Neuronal stem cell (in vitro differentiated cells): ENCODE data around the gene HES7.

ENCODE experiments used
- DNase-seq: peaks from one replicate; pipeline ENCODE4 v3.0.0-alpha.2; 2013; ENCODE audit warnings: low spot score
- H2AFZ ChIP-seq: one replicate; pipeline ENCODE4 v1.6.1; 2013; ENCODE audit warnings: mild to moderate bottlenecking, low read length, inconsistent platforms
- H2AK5ac ChIP-seq: 2 replicates; pipeline ENCODE4 v1.6.1; 2013; ENCODE audit warnings: low read depth, mild to moderate bottlenecking, inconsistent platforms, low read length, moderate library complexity, mixed read lengths
- H2BK120ac ChIP-seq: 2 replicates; pipeline ENCODE4 v1.6.1; 2013; ENCODE audit warnings: low read depth, mild to moderate bottlenecking, inconsistent platforms, low read length, moderate library complexity, mixed read lengths
- H2BK12ac ChIP-seq: one replicate; pipeline ENCODE4 v1.6.1; 2013; ENCODE audit warnings: low read length, inconsistent platforms
- H2BK15ac ChIP-seq: 2 replicates; pipeline ENCODE4 v1.6.1; 2013; ENCODE audit warnings: mild to moderate bottlenecking, low read length, inconsistent platforms, mixed read lengths
- H2BK5ac ChIP-seq: one replicate; pipeline ENCODE4 v1.6.1; 2013; ENCODE audit warnings: inconsistent platforms, mild to moderate bottlenecking, low read length, moderate library complexity
- H3K14ac ChIP-seq: one replicate; pipeline ENCODE4 v1.6.1; 2013; ENCODE audit warnings: low read length, inconsistent platforms
- H3K18ac ChIP-seq: 2 replicates; pipeline ENCODE4 v1.6.1; 2013; ENCODE audit warnings: low read length, inconsistent platforms
- H3K23ac ChIP-seq: 2 replicates; pipeline ENCODE4 v1.6.1; 2013; ENCODE audit warnings: low read depth, mild to moderate bottlenecking, mixed read lengths, low read length, inconsistent platforms; ENCODE audit not compliant: poor library complexity
- H3K27ac ChIP-seq: replicated peaks from 3 replicates; pipeline ENCODE4 v1.5.1; 2013; ENCODE audit warnings: low read length, inconsistent platforms
- H3K27me3 ChIP-seq, 3 experiments: 2 replicates each; pipeline ENCODE4 v1.6.1; 2013; ENCODE audit warnings: low read length in 3 of 3, mild to moderate bottlenecking in 2 of 3, inconsistent platforms in 1 of 3, low read depth in 1 of 3, mixed read lengths in 1 of 3, moderate library complexity in 1 of 3; ENCODE audit not compliant: control insufficient read depth in 3 of 3, insufficient read depth in 3 of 3
- H3K36me3 ChIP-seq, 2 donors: replicated peaks in 1 of 2; 2 replicates each; pipeline ENCODE4 v1.6.1; 2013; ENCODE audit warnings: low read length in 2 of 2; ENCODE audit not compliant: control insufficient read depth in 2 of 2, insufficient read depth in 2 of 2
- H3K4ac ChIP-seq: 2 replicates; pipeline ENCODE4 v1.6.1; 2013; ENCODE audit warnings: inconsistent platforms, mild to moderate bottlenecking, low read length, moderate library complexity
- H3K4me1 ChIP-seq, 2 donors: 1 replicate in 1 of 2; 2 replicates in 1 of 2; pipeline ENCODE4 v1.6.1; 2013; ENCODE audit warnings: low read length in 2 of 2, low read depth in 1 of 2; ENCODE audit not compliant: control insufficient read depth in 2 of 2, insufficient read depth in 1 of 2
- H3K4me2 ChIP-seq: one replicate; pipeline ENCODE4 v1.6.1; 2013; ENCODE audit warnings: mild to moderate bottlenecking, low read length, inconsistent platforms; ENCODE audit not compliant: insufficient read depth, poor library complexity, severe bottlenecking
- H3K4me3 ChIP-seq, 2 donors: 2 replicates each; pipeline ENCODE4 v1.5.1; 2013; ENCODE audit warnings: low read length in 2 of 2, mild to moderate bottlenecking in 2 of 2, inconsistent platforms in 1 of 2, moderate library complexity in 1 of 2
- H3K79me1 ChIP-seq: one replicate; pipeline ENCODE4 v1.6.1; 2013; ENCODE audit warnings: low read depth, mild to moderate bottlenecking, inconsistent platforms, low read length, moderate library complexity
- H3K9ac ChIP-seq: one replicate; pipeline ENCODE4 v1.6.1; 2013; ENCODE audit warnings: mild to moderate bottlenecking, low read depth, low read length, inconsistent platforms; ENCODE audit not compliant: poor library complexity
- H3K9me3 ChIP-seq, 2 donors: replicated peaks in 1 of 2; 2 replicates each; pipeline versions ENCODE3 to v1.6.1; 2013; ENCODE audit warnings: low read length in 2 of 2, mild to moderate bottlenecking in 2 of 2, inconsistent platforms in 1 of 2, low read depth in 1 of 2, mixed read lengths in 1 of 2, moderate library complexity in 1 of 2; ENCODE audit not compliant: control insufficient read depth in 2 of 2, insufficient read depth in 1 of 2
- H4K8ac ChIP-seq: one replicate; pipeline ENCODE4 v1.6.1; 2013; ENCODE audit warnings: low read depth, mild to moderate bottlenecking, inconsistent platforms, low read length, moderate library complexity
- H4K91ac ChIP-seq: one replicate; pipeline ENCODE4 v1.6.1; 2013; ENCODE audit warnings: low read length, low read depth, mild to moderate bottlenecking, inconsistent platforms; ENCODE audit not compliant: poor library complexity
- whole genome bisulfite sequencing, 2 donors: extraction: QIAGEN DNeasy Blood & Tissue Kit; methylation state at CpG; one replicate each; pipeline ENCODE4 v1.1.7; 2013; ENCODE audit warnings: missing lambda C conversion rate in 2 of 2, mixed read lengths in 1 of 2; ENCODE audit not compliant: insufficient read length in 2 of 2, insufficient replicate concordance in 1 of 2; ENCODE audit errors: extremely low coverage in 2 of 2; 5-methylcytosine and 5-hydroxymethylcytosine counted together

HES7 gene

DNA sequence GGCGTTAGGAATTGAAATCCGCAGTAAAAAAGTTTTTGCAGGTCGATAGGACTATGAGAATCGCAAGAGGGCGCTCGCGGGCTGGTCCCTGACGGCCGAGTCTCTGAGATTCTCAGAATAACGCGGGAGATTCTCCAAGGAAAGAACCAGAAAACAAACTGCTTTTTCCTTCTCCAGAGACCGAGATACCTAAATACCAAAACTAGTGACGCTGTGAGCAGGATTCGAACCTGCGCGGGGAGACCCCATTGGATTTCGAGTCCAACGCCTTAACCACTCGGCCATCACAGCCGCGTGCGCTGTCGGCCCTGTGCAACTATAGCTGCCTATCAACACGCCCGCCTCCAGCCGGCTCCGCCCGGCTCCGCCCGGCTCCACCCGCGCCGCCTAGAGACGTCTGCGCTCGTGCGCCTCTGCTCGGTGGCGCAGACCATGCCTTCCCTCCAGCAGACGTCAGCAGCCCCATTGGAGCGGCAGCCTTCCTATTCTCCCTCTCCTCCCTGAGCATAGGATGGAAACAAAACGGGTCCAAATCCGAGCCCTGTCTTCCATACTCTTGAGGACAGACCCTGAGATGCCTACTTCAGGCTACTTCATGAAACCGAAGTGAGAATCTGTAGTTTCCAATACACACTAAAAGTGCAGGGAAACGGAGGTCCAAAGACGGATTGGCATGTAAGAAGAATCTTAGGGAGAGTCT lies 14.9 kb upstream of the HES7 start:
- no CpG with 5 or more reads among the region's 46 CpGs for WGBS, 2 donors
- H3K27ac ChIP-seq: peak overlapping the region; percentile 56
- H3K36me3 ChIP-seq: peaks cover 28 to 38% of the 10 kb centered on the region in 2 donors

DNA sequence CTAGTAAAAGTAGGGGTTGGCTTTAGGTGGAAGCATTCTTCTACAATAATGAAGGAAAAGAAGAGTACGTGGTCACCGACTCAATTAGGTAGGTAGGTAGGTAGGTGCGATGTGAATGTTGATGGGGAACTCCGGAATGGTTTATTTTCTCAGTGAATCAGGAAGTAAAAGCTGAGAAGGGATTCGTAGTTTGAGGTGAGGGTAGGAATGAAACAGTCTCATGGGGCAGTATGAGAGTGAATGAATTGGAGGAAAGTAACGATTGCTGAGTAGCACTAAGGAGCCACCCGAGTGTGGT lies 14.4 kb upstream of the HES7 start:
- no peaks in the 10 kb centered on the region for H3K9me3 ChIP-seq
- peaks cover 0 to 11% of the 10 kb centered on the region in 2 donors for H3K4me1 ChIP-seq
- no CpG with 5 or more reads among the region's 7 CpGs for WGBS, 2 donors
- H3K4me2 ChIP-seq: peak overlapping the region; percentile 69
- peak overlapping the region; percentile 83 for H2AFZ ChIP-seq
- peaks cover 0 to 7% (median 0%) of the 10 kb centered on the region in 3 experiments for H3K27me3 ChIP-seq
- no peak overlapping the region for H4K8ac ChIP-seq
- no peak for DNase-seq
- no peak overlapping the region for H3K9ac ChIP-seq
- no peak overlapping the region for H2BK120ac ChIP-seq
- peaks cover 4% of the 10 kb centered on the region for H3K79me1 ChIP-seq
- no peak overlapping the region for H3K14ac ChIP-seq
- H4K91ac ChIP-seq: no peak overlapping the region
- H3K27ac ChIP-seq: peak overlapping the region; percentile 56
- H3K36me3 ChIP-seq: peaks cover 26 to 33% of the 10 kb centered on the region in 2 donors
- no peak overlapping the region for H2AK5ac ChIP-seq
- H2BK5ac ChIP-seq: no peak overlapping the region
- peak overlapping the region; percentile 49 to 79 for H3K4me3 ChIP-seq
- H3K18ac ChIP-seq: no peak overlapping the region
- no peak overlapping the region for H2BK12ac ChIP-seq
- no peak overlapping the region for H3K23ac ChIP-seq
- no peak overlapping the region for H2BK15ac ChIP-seq
- no peak overlapping the region for H3K4ac ChIP-seq

More for the DNA sequence above, 14.9 kb upstream of the HES7 start:
- Histone ChIP-seq H3K18ac (peak overlapping the region; percentile 27), H3K14ac (no peak overlapping the region), H3K4ac (no peak overlapping the region), H2BK15ac (no peak overlapping the region), H2BK12ac (no peak overlapping the region), H2AFZ (peak overlapping the region; percentile 83), H2AK5ac (no peak overlapping the region), H3K9me3 (no peaks in the 10 kb centered on the region), H3K4me1 (peaks cover 0 to 6% of the 10 kb centered on the region in 2 donors), H3K4me2 (peak overlapping the region; percentile 81), H3K4me3 (peak overlapping the region; percentile 59 to 79), H4K91ac (no peak overlapping the region), H3K27me3 (peaks cover 0 to 7% (median 0%) of the 10 kb centered on the region in 3 experiments), H4K8ac (no peak overlapping the region), H3K23ac (peak overlapping the region; percentile 69), H2BK5ac (no peak overlapping the region), H3K79me1 (peaks cover 5% of the 10 kb centered on the region), H3K9ac (peak overlapping the region; percentile 72), H2BK120ac (no peak overlapping the region)
- DNase-seq: peak; percentile 97

DNA sequence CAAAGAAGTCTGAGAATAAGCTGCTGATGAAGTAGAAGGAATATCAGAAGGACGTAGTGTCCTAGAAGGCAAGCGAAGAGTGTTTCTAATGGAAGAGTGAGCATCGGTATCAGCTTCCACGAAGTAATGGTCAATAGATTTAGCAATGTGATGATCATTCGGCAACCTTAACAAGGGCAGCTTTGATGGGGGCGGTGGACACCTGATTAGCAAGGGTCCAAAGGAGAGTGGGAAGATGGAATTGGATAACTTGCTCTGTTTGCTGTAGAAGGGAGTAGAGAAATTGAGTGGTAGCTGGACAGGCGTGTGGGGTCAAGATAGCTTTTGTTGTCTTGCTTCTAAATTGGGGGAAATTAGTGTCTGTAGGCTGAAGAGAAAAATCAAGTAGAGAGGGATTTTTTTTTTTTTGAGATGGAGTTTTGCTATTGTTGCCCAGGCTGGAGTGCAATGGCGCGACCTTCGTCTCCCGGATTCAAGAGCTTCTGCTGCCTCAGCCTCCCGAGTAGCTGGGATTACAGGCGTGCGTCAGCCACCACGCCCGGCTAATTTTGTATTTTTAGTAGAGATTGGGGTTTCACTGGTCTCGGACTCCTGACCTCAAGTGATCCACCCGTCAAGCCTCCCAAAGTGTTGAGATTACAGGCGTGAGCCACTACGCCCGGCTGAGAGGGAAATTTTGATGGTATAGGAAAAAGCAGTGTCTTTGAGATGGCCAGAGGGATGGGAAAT lies 13.9 kb upstream of the HES7 start:
- WGBS, 2 donors: no CpG with 5 or more reads among the region's 21 CpGs
- H2BK12ac ChIP-seq: no peak overlapping the region
- no peak overlapping the region for H3K23ac ChIP-seq
- H3K36me3 ChIP-seq: peaks cover 25 to 30% of the 10 kb centered on the region in 2 donors
- no peak overlapping the region for H4K8ac ChIP-seq
- H2AFZ ChIP-seq: peak overlapping the region; percentile 83
- peaks cover 0 to 13% of the 10 kb centered on the region in 2 donors for H3K4me1 ChIP-seq
- H3K9me3 ChIP-seq: no peaks in the 10 kb centered on the region
- H3K4me3 ChIP-seq: peak overlapping the region; percentile 49 to 79
- H3K18ac ChIP-seq: no peak overlapping the region
- H2AK5ac ChIP-seq: no peak overlapping the region
- H3K4me2 ChIP-seq: peak overlapping the region; percentile 69
- no peak overlapping the region for H2BK15ac ChIP-seq
- H3K4ac ChIP-seq: no peak overlapping the region
- H3K79me1 ChIP-seq: peaks cover 2% of the 10 kb centered on the region
- no peak overlapping the region for H2BK120ac ChIP-seq
- no peak overlapping the region for H3K14ac ChIP-seq
- no peak overlapping the region for H3K27ac ChIP-seq
- no peak overlapping the region for H2BK5ac ChIP-seq
- DNase-seq: no peak
- no peak overlapping the region for H4K91ac ChIP-seq
- no peak overlapping the region for H3K9ac ChIP-seq
- peaks cover 0 to 7% (median 0%) of the 10 kb centered on the region in 3 experiments for H3K27me3 ChIP-seq

DNA sequence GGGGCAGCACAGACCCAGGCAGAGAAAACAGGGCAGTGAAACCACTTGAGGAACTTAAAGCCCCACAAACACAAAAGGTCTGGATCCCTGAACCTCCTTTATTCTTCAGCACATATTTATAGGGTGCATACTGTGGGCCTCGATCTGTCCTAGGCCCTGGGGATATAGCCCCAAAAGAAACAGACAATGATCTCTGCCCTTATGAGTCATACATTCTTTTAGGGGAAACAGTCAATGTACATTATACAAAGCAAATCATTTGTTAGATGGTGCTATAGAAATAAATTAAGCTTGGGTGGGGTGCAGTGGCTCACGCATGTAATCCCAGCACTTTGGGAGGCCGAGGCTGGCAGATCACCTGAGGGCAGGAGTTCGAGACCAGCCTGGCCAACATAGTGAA lies 10.0 kb upstream of the HES7 start:
- H4K91ac ChIP-seq: no peak overlapping the region
- peaks cover 0 to 7% (median 0%) of the 10 kb centered on the region in 3 experiments for H3K27me3 ChIP-seq
- H3K14ac ChIP-seq: no peak overlapping the region
- H3K9ac ChIP-seq: no peak overlapping the region
- H3K18ac ChIP-seq: peak overlapping the region; percentile 91
- DNase-seq: no peak
- no peak overlapping the region for H2BK120ac ChIP-seq
- H4K8ac ChIP-seq: no peak overlapping the region
- no peak overlapping the region for H2BK5ac ChIP-seq
- no peak overlapping the region for H3K23ac ChIP-seq
- peak overlapping the region; percentile 67 for H2BK15ac ChIP-seq
- H3K36me3 ChIP-seq: no peaks in the 10 kb centered on the region
- no peak overlapping the region for H3K4me2 ChIP-seq
- WGBS, 2 donors: no CpG with 5 or more reads among the region's 4 CpGs
- H2BK12ac ChIP-seq: no peak overlapping the region
- H3K79me1 ChIP-seq: no peaks in the 10 kb centered on the region
- H3K27ac ChIP-seq: peak overlapping the region; percentile 69
- no peaks in the 10 kb centered on the region for H3K9me3 ChIP-seq
- H3K4me3 ChIP-seq: no peak overlapping the region
- H2AFZ ChIP-seq: peak overlapping the region; percentile 88
- no peak overlapping the region for H3K4ac ChIP-seq
- peaks cover 0 to 11% of the 10 kb centered on the region in 2 donors for H3K4me1 ChIP-seq
- no peak overlapping the region for H2AK5ac ChIP-seq
